ENCODE results near the gene ADD3. TPM values are rescaled to one million over a fixed set of nuclear protein-coding genes. Genes with fewer than 3 reads are reported as not detected.
A peak's percentile ranks its signal among the peaks of the same experiment; 100 is the strongest.
"Not testable (repeated sequence)": the region's sequence is repeated elsewhere in the genome, so short reads cannot be mapped to it uniquely, and the experiment has no call there.

The ADD3 gene
- total RNA-seq, 3 donors from 2014 or later (not counting 1 experiment from before 2014, with no cell fraction given): 341 to 437 (median 344) TPM

DNA sequence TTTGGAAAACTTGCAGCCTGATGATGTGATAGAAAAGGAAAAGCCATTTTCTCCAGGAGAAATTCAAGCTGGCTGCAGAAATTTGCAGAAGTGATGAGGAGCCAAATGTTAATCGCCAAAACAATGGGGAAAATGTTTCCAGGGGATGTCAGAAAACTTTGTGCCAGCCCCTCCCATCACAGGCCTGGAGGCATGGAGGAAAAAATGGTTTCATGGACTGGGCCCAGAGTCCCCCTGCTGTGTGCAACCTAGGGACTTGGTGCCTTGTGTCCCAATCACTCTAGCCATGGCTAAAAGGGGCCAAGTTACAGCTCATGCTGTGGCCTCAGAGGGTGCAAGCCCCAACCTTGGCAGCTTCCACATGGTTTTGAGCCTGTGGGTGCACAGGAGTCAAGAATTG, 41.0 kb downstream of the ADD3 start:
- intact Hi-C loops (cut with micrococcal nuclease): no loop called here
- no peak overlapping the region for H3K27ac Mint-ChIP-seq

DNA sequence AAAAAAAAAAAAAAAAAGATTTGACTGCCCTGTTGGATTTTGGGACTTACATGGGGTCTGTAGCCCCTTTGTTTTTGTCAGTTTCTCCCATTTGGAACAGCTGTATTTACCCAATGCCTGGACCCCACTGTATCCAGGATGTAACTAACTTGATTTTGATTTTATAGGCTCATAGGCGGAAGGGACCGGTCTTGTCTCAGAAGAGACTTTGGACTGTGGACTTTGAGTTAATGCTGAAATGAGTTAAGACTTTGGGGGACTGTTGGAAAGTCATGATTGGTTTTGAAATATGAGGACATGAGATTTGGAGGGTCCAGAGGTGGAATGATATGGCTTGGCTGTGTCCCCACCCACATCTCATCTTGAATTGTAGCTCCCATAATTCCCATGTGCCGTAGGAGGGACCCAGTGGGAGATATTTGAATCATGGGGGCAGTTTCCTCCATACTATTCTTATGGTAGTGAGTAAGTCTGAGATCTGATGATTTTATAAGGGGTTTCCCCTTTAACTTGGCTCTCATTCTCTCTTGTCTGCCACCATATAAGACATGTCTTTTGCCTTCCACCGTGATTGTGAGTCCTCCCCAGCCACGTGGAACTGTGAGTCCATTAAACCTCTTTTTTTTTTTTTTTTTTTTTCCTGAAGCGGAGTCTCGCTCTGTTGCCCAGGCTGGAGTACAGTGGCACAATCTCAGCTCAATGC, 42.3 kb downstream of the ADD3 start:
- DNase-seq; H3K4me3 ChIP-seq (ENCODE audit: low read length); H3K4me3 Mint-ChIP-seq; H3K36me3 Mint-ChIP-seq; H3K27ac ChIP-seq (ENCODE audit: low read length); H3K27me3 ChIP-seq (ENCODE audit: control insufficient read depth, insufficient read depth, low read length); H3K36me3 ChIP-seq (ENCODE audit: control insufficient read depth, insufficient read depth, low read length); H3K27me3 Mint-ChIP-seq (ENCODE audit: low read depth in 2 of 2); H3K4me1 ChIP-seq (ENCODE audit: control insufficient read depth, insufficient read depth, low read length); H3K9me3 Mint-ChIP-seq; ATAC-seq; intact Hi-C loops (cut with micrococcal nuclease): not testable (repeated sequence)
- 90% methylated on average over 6 of the region's 7 CpGs for WGBS (ENCODE audit: insufficient coverage)
- peaks cover 14% of the 10 kb centered on the region for H3K9me3 ChIP-seq (ENCODE audit: control insufficient read depth, insufficient read depth, low read length)
- peaks cover 46 to 48% of the 10 kb centered on the region in 2 donors for H3K4me1 Mint-ChIP-seq
- peak overlapping the region; percentile 9 to 18 for H3K27ac Mint-ChIP-seq

More for the DNA sequence above, 41.0 kb downstream of the ADD3 start:
- H3K9me3 Mint-ChIP-seq: peaks cover 0 to 5% of the 10 kb centered on the region in 2 donors
- no peak overlapping the region for H3K4me3 Mint-ChIP-seq
- peaks cover 7% of the 10 kb centered on the region for H3K36me3 Mint-ChIP-seq
- no peaks in the 10 kb centered on the region for H3K27me3 Mint-ChIP-seq (ENCODE audit: low read depth in 2 of 2)
- H3K27me3 ChIP-seq (ENCODE audit: control insufficient read depth, insufficient read depth, low read length): no peaks in the 10 kb centered on the region
- no peak overlapping the region for H3K27ac ChIP-seq (ENCODE audit: low read length)
- DNase-seq (no peak), ATAC-seq (no peak)
- H3K36me3 ChIP-seq (ENCODE audit: control insufficient read depth, insufficient read depth, low read length): no peaks in the 10 kb centered on the region
- peaks cover 53 to 56% of the 10 kb centered on the region in 2 donors for H3K4me1 Mint-ChIP-seq
- peaks cover 14% of the 10 kb centered on the region for H3K9me3 ChIP-seq (ENCODE audit: control insufficient read depth, insufficient read depth, low read length)
- no peak for TF ChIP-seq CTCF (IDR thresholded peaks at IDR 0.05)
- 100% methylated on average over 1 of the region's 1 CpG for WGBS (ENCODE audit: insufficient coverage)
- H3K4me3 ChIP-seq (ENCODE audit: low read length): no peak overlapping the region
- peaks cover 8% of the 10 kb centered on the region for H3K4me1 ChIP-seq (ENCODE audit: control insufficient read depth, insufficient read depth, low read length)

GRCh38 chr10:110051487-110051886, 43.7 kb downstream of the ADD3 start:
- Mint-ChIP-seq H3K27ac (no peak overlapping the region), H3K4me3 (no peak overlapping the region), H3K9me3 (peaks cover 0 to 5% of the 10 kb centered on the region in 2 donors), H3K4me1 (peaks cover 53 to 59% of the 10 kb centered on the region in 2 donors), H3K36me3 (peaks cover 7% of the 10 kb centered on the region), H3K27me3 (ENCODE audit: low read depth in 2 of 2) (no peaks in the 10 kb centered on the region)
- no peak for ATAC-seq
- Histone ChIP-seq H3K36me3 (ENCODE audit: control insufficient read depth, insufficient read depth, low read length) (no peaks in the 10 kb centered on the region), H3K27me3 (ENCODE audit: control insufficient read depth, insufficient read depth, low read length) (no peaks in the 10 kb centered on the region), H3K4me3 (ENCODE audit: low read length) (no peak overlapping the region), H3K4me1 (ENCODE audit: control insufficient read depth, insufficient read depth, low read length) (peaks cover 8% of the 10 kb centered on the region), H3K9me3 (ENCODE audit: control insufficient read depth, insufficient read depth, low read length) (peaks cover 14% of the 10 kb centered on the region), H3K27ac (ENCODE audit: low read length) (no peak overlapping the region)
- no peak for DNase-seq
- WGBS (ENCODE audit: insufficient coverage): 67% methylated on average over 2 of the region's 2 CpGs
- intact Hi-C loops (cut with micrococcal nuclease): no loop called here
- no peak for TF ChIP-seq CTCF (IDR thresholded peaks at IDR 0.05)

DNA sequence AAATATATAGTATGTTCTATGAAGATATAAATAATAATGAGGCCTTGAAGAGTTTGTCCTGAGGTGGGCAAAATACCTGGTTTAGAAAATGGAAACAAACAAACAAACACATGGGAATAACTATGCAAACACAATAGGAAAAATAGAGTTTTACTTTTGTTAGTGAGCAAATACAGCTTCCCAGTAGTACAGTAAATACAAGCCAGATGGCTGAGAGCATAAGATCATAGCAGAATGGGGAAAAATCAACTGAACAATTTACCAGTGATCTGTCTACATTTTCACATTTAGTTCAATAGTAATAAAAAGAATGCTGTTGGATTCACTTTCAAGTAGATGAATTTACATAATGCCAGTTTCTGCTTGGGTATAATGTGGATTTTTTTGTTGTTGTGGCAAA, 45.1 kb downstream of the ADD3 start:
- H3K4me1 Mint-ChIP-seq: peaks cover 61 to 68% of the 10 kb centered on the region in 2 donors
- peaks cover 7% of the 10 kb centered on the region for H3K36me3 Mint-ChIP-seq
- peaks cover 8% of the 10 kb centered on the region for H3K4me1 ChIP-seq (ENCODE audit: control insufficient read depth, insufficient read depth, low read length)
- DNase-seq (no peak), ATAC-seq (no peak)
- peaks cover 12% of the 10 kb centered on the region for H3K9me3 ChIP-seq (ENCODE audit: control insufficient read depth, insufficient read depth, low read length)
- no peak overlapping the region for H3K27ac ChIP-seq (ENCODE audit: low read length)
- H3K27ac Mint-ChIP-seq: peak overlapping the region; percentile 52 to 58
- H3K4me3 ChIP-seq (ENCODE audit: low read length): no peak overlapping the region
- TF ChIP-seq CTCF (IDR thresholded peaks at IDR 0.05): no peak
- H3K27me3 Mint-ChIP-seq (ENCODE audit: low read depth in 2 of 2): no peaks in the 10 kb centered on the region
- no peaks in the 10 kb centered on the region for H3K36me3 ChIP-seq (ENCODE audit: control insufficient read depth, insufficient read depth, low read length)
- H3K4me3 Mint-ChIP-seq: no peak overlapping the region
- H3K27me3 ChIP-seq (ENCODE audit: control insufficient read depth, insufficient read depth, low read length): no peaks in the 10 kb centered on the region
- intact Hi-C loops (cut with micrococcal nuclease): no loop called here
- peaks cover 0 to 5% of the 10 kb centered on the region in 2 donors for H3K9me3 Mint-ChIP-seq

Measured in natural killer cell (primary cell).